ENCODE measurements around the gene TEDC1.

The TEDC1 gene

GRCh38 chr14:105486163-105486973 lies 4.7 kb upstream of the TEDC1 start, which contains the start of gene CRIP1:
CRIP1 (plus strand) TSS chr14:105486886; CDS start chr14:105487260, 374 bp downstream.
- DNase-seq: peak in 1 of 2 donors; percentile 52

GRCh38 chr14:105486974-105487448 lies 4.0 kb upstream of the TEDC1 start:
- peak; percentile 85 to 86 for DNase-seq

GRCh38 chr14:105487449-105487985 lies 3.5 kb upstream of the TEDC1 start:
- DNase-seq: peak; percentile 82

GRCh38 chr14:105487986-105488777 lies 2.9 kb upstream of the TEDC1 start:
- peak; percentile 48 to 58 for DNase-seq

GRCh38 chr14:105488781-105489541 lies 2.1 kb upstream of the TEDC1 start:
- peak in 1 of 2 donors; percentile 43 for DNase-seq

- DNase-seq: peak; percentile 91 to 92
Observed at GRCh38 chr14:105489542-105490266, 1.3 kb upstream of the TEDC1 start.

GRCh38 chr14:105490267-105490571 lies 827 bp upstream of the TEDC1 start:
- DNase-seq: no peak

GRCh38 chr14:105491366-105491973 lies 424 bp downstream of the TEDC1 start:
- DNase-seq: peak; percentile 89 to 92

GRCh38 chr14:105492031-105492970 lies 1.3 kb downstream of the TEDC1 start:
- no peak for DNase-seq

- peak in 1 of 2 donors; percentile 30 for DNase-seq
Observed at GRCh38 chr14:105492971-105493871, 2.2 kb downstream of the TEDC1 start.

GRCh38 chr14:105493921-105494605 lies 3.0 kb downstream of the TEDC1 start:
- peak; percentile 11 to 32 for DNase-seq

GRCh38 chr14:105494606-105494929 lies 3.5 kb downstream of the TEDC1 start:
- DNase-seq: peak in 1 of 2 donors; percentile 10

GRCh38 chr14:105495101-105495989 lies 4.3 kb downstream of the TEDC1 start:
- no peak for DNase-seq

GRCh38 chr14:105495990-105496830 lies 5.2 kb downstream of the TEDC1 start:
- DNase-seq: no peak

- DNase-seq: no peak
Observed at GRCh38 chr14:105496831-105497591, 6.0 kb downstream of the TEDC1 start.

Measured in CD4-positive, alpha-beta T cell treated with Interleukin-4 for 1 hour (primary cell).